GM19240 (cell line): ENCODE results near the gene AUTS2.
A peak's percentile ranks its signal among the peaks of the same experiment; 100 is the strongest.

Source experiments
- DNase-seq: peaks from one replicate; pipeline ENCODE4 v3.0.0; 2011; ENCODE audit warnings: low spot score; ENCODE audit not compliant: insufficient read length

AUTS2 gene

DNA sequence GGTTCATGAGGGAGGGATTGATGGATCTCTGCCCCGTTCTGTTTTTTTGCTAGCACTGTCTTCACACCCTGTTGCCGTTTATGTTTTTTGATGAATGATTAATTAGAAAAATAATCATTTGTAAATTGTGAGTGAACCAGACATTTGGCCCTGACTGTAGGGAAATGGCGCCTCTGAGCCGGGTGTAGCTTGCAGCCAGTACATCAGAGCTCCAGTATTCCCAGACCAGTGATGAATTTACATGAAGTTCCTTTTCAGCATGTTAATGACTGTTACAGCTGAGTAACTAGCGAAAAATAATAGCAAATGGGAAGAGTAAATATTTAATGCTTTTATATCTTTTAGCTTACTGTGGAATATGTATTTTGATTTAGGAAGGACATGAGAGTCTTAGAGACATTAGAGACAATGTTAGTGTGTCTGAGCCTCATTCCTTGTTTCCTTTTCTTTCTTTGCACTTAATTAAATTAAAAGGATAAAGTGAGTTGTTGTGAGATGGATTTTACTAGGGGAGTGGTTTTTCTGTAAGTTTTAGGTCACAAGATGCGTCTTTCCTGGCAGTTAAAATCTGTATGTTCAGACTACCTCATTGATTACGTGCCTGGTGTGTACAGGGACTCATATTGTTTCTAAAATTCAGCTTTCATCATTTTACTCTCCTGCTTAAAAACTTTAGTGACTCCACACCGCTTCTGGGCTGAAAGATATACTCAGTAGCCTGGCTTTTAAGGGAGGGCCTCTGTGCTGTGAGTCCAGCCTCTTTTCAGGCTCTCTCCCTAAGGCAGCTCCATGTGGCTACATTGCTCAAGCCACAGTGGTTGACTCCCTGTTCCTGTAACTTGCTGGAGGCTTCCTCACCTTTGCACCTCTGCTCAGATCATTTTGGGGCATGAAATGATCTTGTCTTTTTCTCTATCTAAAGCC, 86.4 kb downstream of the AUTS2 start:
- no peak for DNase-seq

DNA sequence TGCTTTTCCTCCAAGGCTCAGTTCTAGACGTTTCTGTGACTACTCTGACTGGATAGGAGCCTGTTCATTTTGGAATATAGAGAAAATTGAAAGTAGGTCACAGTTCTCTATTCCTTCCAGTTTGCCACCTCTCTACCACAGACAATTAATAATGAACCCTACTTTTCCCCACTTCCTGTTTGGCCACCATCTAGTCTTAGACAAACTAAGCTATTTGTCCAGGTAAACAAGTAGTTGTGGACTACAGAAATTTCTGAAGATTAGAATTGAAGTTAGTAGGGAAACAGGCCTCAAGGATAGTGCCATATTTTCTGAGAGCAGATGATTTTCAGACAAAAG, 87.0 kb downstream of the AUTS2 start:
- no peak for DNase-seq

DNA sequence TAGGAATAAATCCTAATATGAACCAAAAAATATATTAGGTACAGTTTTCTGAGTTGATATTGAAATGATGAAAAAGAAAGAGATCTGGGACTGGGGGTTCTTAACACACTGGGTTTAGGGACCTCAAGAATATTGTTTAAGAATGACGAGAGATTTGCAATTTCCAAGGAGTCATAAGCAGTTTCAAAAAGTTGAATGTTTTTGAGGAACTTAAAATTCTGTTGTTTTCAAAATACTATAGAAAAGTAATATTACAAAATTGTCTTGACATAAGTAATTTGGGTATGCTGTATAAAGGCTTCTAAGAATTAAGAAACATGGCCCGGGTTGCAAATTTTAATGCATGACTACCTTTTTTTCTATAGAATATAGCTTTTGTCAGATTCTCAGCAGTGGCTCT, 88.1 kb downstream of the AUTS2 start:
- DNase-seq, result no peak

DNA sequence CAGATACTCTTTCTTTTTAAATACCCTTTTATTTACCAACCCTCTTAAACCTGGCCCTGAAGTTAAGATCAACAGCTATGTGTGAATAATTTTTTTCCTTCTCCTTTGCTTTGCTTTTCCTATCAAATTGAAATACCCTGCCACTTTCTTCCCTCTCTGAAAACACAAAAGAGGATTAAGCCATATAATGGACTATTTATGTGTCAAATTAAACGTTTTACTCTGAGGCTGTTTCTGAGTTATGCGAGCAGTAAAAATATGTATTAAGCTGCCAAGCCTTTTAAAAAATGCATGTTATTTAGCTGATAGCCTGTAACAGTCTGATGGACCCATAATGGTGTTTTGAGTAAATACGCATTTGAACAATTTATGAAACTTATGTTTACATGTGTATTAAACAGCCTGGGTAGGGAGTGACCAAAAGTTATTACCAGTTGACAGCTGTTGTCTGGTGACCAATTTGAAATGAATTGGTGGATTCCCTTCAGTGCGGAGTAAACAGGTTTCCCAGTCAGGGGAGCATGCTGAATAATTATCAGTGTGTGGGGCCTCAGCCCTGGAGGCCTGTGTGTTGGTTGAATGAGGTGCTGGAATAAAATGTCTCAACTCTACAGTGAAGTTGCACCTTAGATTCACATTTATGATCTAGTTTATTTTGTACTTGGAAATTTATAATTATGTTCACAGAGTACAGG, 89.6 kb downstream of the AUTS2 start:
- DNase-seq, result no peak

DNA sequence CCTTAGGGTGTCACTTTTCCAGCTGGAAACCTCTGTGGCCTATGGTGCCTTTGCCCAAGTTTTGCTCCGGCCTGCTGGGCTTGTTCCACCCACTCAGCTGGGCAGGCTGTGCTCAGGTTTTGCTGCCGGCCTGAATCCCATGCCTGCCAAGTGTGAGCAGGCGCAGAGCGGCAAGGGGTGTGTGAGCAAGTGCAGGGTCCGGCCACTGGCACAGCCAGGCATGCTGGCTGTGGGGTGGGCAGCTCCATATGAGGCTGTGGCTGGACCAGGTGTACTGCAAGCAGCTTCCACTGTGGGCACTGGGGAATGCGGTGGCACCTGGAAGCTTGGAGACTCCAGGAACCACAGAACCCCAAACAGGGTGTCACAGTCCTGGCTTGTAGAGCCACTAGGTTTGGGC, 92.1 kb downstream of the AUTS2 start:
- DNase-seq, result no peak

DNA sequence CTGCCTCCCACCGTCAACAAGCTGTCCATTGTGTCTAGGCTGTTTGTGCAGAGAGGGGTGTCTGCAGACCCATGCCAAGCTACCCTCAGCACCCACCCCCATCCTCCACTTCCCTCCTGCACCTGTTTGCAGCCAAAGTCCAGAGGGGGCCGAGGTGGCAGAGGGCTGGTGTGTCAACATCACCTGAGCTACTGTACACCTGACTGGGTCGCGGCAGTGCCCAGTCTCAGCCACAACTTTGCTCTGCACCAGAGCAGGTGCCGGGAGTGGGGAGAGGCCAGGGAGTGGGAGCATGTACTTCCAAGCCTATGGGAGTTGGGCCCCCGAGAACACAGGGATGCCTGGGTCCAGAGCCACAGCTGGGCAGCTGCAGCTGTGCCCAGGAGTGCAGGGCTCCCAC, 93.1 kb downstream of the AUTS2 start:
- no peak for DNase-seq

DNA sequence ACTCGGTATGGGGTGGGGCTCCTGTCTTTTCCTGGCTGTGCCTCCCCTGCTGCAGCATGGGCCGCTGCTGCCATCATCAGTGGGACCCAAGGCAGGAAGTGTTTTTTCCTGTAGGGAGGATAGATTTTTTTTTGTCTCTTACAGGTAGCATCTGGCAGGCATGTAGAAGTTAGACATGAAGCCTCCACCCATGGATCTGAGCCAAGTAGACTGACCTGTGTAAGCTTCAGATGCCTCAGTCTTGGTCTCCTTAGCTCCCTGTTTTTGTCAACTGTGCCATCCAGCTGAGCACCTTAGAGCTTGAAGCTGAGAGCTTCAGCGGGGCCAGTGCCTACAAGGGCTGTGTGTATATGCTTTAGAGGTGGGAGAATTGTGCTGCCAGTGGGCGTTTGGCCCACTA, 93.5 kb downstream of the AUTS2 start:
- no peak for DNase-seq

DNA sequence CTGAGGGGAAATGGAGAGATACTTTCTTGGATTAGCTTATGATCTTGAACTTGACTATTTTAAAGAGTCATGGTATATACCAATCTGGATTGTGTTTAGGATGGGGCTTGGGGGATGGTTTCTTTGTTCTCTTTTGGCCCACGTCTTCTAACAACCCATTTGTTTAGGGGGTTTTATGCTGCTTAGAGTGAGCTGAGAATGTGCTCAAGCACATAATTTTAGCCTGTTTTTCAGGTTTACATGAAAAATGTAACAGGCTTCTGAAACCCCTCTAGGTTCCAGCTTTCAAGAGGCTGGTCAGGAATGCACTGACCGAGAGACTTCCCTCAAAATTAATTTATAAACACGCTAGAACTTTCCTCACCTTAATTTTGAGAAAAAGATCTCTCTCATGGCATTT, 94.3 kb downstream of the AUTS2 start:
- no peak for DNase-seq

DNA sequence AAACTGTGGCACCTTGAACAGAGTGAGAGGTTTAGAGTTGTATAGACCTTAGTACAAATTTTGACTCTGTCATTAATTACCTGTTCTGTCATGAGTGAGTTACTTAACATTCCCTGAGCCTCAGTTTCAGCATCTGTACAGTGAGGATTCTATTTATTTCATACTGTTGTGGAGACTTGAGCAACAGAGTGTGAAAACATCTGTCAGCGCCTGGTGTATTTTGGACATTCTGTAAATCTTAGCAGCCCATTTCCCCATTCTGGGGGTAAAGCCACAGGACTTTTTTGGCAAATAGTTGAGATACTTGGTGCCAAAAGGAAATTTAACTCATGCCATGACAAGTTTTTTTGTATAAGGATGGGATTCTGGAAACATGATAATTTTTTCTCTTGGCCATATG, 94.8 kb downstream of the AUTS2 start:
- no peak for DNase-seq

DNA sequence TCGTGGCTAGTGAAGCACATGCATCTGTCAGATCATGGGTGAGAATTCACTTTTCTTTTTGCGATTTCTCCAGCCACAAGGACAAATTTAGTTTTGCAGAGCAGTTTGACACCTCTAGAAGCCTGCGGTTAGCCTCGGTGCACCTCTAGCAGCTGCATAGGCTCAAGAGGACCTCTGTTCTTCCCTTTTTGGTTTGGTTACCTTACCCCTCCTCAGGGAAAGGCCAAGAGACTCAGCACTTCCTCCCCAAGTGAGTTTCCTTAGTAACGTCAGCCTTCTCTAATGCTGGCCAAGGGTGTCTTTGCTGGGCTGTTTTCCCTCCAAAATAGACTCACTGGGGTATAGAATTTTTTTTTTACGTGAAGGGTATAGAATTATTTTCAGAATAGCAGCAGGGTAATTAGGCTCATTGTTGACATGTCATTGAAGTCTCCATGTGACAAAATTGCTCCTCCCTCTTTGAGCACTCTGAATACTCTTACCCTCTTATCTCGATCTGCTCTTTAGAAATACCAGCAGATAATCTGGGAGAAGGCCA, 97.8 kb downstream of the AUTS2 start:
- DNase-seq, result peak; percentile 35

DNA sequence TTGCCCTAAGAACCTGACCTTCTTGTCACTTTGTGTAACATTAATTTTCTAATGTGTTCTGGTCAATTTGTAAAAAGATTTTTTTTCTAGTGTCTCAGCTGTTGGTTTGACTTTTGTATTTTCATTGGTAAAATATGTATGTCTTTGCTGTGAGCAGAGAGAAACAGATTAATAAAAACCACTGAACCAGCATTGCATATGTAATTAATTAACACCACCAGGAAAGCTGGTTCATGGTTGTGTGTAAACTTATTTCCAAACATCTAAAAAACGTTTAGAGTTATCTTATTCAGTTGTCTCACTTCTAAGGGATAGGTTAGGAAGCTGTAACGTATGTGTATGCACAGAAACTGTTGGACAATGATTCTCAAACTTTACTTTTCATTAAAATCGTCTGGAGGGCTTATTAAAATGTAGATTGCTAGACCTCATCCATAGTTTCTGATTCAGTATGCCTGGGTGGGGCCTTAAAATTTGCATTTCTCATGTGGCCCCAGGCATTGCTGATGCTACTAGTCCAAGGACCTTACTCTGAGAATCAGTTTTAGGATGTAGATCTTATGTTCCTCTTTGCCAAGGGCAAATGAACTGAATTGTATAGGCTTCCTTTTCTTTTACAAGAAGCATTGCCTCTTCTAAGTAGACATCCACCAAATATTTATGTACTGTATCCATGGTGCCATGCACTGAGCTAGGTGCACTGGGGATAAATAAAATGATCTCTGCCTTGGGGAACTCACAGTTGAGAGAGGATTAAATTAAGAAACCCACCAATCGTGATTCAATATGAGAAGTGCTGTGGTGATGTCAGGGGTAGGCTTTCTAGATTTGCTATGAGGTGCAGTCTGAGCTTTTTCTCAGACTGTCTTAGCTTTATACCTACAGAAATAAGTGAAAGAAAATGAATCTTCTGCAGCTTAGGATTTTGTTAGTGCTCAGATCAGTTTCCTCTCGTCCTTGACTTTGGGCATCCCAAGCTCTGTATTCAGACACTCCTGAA, 98.7 kb downstream of the AUTS2 start:
- DNase-seq, result no peak

DNA sequence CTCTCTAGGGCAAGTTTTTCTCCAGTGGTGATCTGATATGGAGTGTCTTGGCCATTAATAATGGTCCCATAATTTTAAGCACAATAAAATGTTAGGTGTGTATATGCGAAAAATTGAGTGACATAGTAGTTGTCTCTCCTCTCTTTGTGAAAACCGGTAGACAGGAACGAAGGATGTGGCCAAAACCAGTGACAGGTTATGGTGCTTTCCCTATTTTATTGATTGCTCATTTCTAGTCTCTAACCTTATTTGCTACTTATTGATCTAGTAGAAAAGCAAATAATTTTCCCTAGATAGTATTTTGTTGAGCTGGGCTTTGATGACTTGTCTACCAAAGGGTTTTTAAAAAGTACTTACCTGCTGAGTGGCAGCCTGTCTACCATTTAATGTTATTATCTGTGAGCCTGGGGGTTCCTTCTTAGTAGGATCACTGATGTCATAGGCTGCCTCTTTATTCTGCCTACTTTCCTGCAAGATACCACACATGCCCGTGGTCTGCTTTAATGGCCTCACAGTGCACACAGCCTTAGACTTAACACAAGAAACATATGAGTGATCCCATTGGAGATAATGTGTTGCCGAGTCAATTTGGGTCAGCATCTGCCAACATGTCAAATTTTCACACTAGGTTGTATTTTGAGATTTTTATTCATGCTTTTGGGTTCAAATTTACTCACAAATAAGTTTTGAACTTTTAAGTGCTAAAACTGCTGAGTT, 100.0 kb downstream of the AUTS2 start:
- DNase-seq, result no peak

DNA sequence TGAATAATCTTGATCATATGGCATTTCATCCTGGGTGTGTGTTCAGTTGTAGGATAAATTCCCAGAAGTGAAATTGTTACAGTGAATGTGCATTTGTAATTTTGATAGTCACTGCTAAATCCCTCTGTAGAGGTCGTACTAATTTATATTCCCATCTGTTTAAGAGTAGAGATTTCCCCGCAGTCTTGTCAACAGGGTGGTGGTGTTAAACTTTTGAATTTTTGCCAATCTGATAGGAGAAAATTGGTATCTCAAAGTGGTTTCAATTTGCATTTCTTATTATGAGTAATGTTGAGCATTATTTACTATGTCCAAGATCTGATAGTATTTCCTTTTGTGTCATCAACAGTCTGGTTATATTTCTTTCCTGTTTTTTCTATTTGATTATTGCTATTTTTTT, 101.7 kb downstream of the AUTS2 start:
- no peak for DNase-seq

DNA sequence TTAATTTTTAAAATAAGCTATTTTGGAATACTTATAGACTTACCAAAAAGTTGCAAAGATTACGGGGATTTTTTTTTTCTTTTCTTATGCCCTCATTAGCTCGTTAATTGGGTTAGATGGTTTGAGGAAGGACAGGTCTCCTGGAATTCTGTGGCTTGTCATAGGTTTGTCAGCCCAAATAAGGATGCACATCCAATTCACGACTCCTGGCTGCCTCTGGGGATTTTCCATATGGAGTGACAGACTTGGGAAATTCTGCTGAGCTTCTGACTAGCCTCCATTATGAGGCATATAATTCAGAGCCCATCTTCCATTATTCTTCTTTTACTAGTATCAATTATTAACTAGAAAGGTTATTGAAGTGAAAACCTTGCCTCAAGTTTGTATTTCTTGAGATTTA, 102.1 kb downstream of the AUTS2 start:
- no peak for DNase-seq

DNA sequence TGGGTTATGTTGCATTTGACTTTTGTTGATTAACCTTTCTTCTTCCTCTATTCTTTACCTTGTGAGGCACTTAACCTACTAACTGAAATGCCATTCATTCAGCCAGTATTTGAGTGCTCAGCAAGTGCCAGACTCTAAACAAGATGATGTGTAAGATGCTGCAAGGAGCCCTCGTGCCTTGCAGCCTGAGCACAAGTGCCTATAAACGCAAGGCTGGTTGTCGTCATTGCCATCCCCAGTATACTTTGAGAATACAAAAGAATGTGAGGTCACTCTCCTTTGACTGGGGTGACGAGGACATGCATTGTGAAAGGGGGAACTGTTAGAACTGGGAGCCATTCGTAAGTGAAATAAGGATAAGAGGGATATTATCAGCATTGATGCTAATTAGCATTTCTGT, 103.0 kb downstream of the AUTS2 start:
- DNase-seq, result no peak

DNA sequence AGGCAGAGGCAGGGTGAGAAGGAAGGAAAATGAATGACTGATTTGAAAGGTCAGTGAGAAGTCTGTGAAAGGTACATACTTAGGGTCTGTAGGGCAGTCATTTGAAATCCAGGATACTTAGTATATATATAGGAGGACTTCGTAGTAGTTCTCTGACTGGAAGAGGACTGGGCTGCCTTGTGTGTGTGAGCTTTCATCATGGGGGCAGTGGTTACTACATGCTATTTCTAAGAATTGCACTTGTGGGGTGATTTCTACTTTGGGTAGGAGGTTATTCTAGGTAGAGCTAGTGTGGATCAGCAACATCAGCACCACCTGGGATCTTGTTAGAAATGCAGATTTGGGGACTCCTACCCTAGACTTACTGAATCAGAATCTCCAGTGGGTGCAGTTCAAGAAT, 104.1 kb downstream of the AUTS2 start:
- no peak for DNase-seq

DNA sequence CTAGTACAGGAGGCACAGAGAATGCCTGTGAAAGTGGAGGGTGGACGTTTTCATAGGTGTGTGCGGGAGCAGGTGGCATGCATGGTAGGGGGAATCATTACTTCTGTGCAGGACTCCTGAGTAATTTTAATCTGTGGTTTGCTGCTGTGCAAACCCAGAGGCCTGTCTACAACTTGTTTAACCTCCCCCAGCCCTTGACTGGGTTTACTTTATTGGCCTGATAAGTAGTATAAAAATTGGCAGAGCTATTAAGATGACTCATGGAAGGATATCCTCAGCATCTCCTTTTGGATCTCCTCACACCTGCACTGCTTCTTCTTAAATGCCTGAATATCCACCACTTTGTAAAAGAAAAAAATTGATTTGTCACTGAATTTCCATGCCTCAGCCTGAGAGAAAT, 104.8 kb downstream of the AUTS2 start:
- DNase-seq, result no peak

DNA sequence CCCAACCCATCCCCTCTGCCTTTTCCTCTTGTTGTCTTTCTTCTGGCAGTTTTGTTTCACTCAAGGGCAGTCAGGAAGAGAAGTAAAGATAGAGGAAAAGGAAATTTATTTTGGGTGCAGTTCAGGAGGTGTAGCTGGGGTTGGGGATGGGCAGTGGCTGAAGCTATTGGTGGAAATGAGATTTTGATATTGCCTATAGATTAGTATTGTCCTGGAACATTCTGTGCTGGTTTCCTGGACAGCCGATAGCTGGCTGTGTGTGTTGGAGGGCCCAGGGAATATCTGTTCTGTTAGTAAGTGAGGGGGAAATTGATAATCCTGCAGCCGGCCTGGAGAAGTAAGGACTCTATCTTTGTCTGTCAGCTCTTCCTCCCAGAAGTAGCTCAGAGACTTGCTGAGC, 107.8 kb downstream of the AUTS2 start:
- no peak for DNase-seq

DNA sequence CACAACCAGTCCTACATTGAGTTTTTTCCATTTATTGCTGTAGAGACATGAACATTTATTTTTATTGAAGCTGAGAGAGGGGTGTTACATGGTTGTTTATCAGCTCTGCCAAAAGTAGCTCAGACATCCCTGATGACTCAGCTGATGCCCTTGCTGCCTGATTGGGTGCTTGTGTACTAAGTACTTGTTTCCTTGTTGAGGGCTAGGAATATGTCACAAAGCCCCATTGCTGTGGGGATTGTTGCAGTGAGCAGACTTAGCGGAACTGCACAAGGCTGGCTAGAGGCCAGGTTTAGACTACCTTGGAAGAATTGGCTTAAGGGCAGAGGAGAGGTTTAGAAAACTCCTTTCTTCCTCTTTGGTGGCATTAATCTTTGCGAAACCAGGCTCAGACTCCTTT, 110.6 kb downstream of the AUTS2 start:
- no peak for DNase-seq

DNA sequence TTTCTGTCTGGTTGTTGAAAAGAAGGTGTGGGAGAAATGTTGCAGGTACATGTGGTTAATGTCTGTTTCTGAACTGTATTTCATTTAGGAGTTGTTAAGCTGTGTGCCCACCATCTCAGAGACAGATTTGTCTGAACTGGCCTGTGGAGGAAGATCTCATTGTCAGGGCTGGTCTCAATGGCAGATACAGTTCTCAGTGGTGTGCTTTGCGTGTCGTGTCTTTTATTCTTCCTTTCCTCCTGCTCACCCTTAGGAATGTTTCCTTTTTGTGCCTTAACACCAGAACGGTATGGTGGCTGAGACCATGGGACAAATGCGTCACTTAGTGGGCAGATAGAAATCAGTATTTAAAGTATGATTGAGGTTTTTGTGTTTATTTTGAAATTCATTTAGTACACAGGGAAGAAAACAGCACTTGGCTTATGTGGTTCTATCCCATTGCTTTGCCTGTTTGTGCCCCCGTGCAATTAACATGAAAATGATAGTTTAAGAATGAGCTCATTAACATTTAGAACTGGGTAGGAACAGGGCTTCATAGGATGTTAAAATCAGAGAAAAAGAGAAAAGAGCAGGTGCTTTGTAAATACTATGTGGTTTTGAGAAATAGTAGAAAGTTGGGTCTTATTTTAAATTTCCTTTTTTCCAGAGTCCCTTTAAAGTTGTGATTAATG, 112.6 kb downstream of the AUTS2 start:
- no peak for DNase-seq
